Head of caudate nucleus (tissue), 42 donors: ENCODE data around the gene ANTKMT.

ENCODE experiments used
- DNase-seq, 42 donors: peaks; one replicate each; pipeline versions ENCODE4 v3.0.0 to v3.0.0-alpha.2; 2020 to 2021; ENCODE audit warnings: mixed read lengths in 7 of 42
- intact Hi-C: fragments of 100-400 bp; cut with DNase I; formaldehyde crosslinking; loops from one replicate; pipeline ENCODE4 v1.15.0; 2022

The ANTKMT gene

GRCh38 chr16:710500-711075, 10.4 kb upstream of the ANTKMT start:
- no peak for DNase-seq
- intact Hi-C loops: loop anchor here (5.0 kb wide), 1 partner anchor 77 kb away; the partner anchor contains the start of genes CHTF18 and RPUSD1

GRCh38 chr16:711084-711483, 9.9 kb upstream of the ANTKMT start:
- intact Hi-C loops: loop anchor here (5.0 kb wide), 1 partner anchor 76 kb away; the partner anchor contains the start of genes CHTF18 and RPUSD1
- no peak for DNase-seq

- intact Hi-C loops: loop anchor here (5.0 kb wide), 1 partner anchor 76 kb away; the partner anchor contains the start of genes CHTF18 and RPUSD1
- peak in 40 of 42 donors; percentile 67 to 93 (median 82) for DNase-seq
Measured at GRCh38 chr16:711548-712320, 9.2 kb upstream of the ANTKMT start.

- DNase-seq: peak in 3 of 42 donors; percentile 49 to 70 (median 62)
- intact Hi-C loops: loop anchor here (5.0 kb wide), 1 partner anchor 75 kb away; the partner anchor contains the start of genes CHTF18 and RPUSD1
Measured at GRCh38 chr16:712740-713250, 8.2 kb upstream of the ANTKMT start.

- intact Hi-C loops: loop anchor here (5.0 kb wide), 1 partner anchor 73 kb away; the partner anchor contains the start of genes CHTF18 and RPUSD1
- DNase-seq: no peak
Measured at GRCh38 chr16:714079-714478, 6.9 kb upstream of the ANTKMT start.

GRCh38 chr16:714558-715476, 6.1 kb upstream of the ANTKMT start, which contains the start of gene METRN:
Gene METRN (plus strand): TSS chr16:715118. CDS start chr16:715290, 172 bp downstream.
- intact Hi-C loops: loop anchor here (5.0 kb wide), 1 partner anchor 72 kb away; the partner anchor contains the start of genes CHTF18 and RPUSD1
- peak; percentile 77 to 97 (median 94) for DNase-seq

GRCh38 chr16:715477-716199, 5.3 kb upstream of the ANTKMT start:
- intact Hi-C loops: no loop called here
- peak in 4 of 42 donors; percentile 53 to 66 (median 58) for DNase-seq

GRCh38 chr16:716200-716568, 4.8 kb upstream of the ANTKMT start:
- DNase-seq: peak; percentile 84 to 97 (median 93)
- intact Hi-C loops: no loop called here

- no peak for DNase-seq
- intact Hi-C loops: no loop called here
Measured at GRCh38 chr16:716768-717325, 4.1 kb upstream of the ANTKMT start.

GRCh38 chr16:717450-718245, 3.3 kb upstream of the ANTKMT start:
- DNase-seq: peak in 7 of 42 donors; percentile 26 to 72 (median 64)
- intact Hi-C loops: no loop called here

GRCh38 chr16:718389-718788, 2.6 kb upstream of the ANTKMT start:
- intact Hi-C loops: no loop called here
- DNase-seq: no peak

- intact Hi-C loops: no loop called here
- no peak for DNase-seq
Measured at GRCh38 chr16:718922-719321, 2.0 kb upstream of the ANTKMT start.

- DNase-seq: peak in 2 of 42 donors; percentile 45 to 60
- intact Hi-C loops: loop anchor here (2.0 kb wide), 1 partner anchor 21 kb away; the partner anchor contains the start of gene CIAO3
Measured at GRCh38 chr16:719815-720446, 1.0 kb upstream of the ANTKMT start.

- intact Hi-C loops: loop anchor here (2.0 kb wide), 1 partner anchor 20 kb away; the partner anchor contains the start of gene CIAO3
- peak in 26 of 42 donors; percentile 36 to 86 (median 65) for DNase-seq
Measured at GRCh38 chr16:720447-720989, 428 bp upstream of the ANTKMT start.

- intact Hi-C loops: loop anchor here (2.0 kb wide), 1 partner anchor 19 kb away; the partner anchor contains the start of gene CIAO3
- DNase-seq: peak in 4 of 42 donors; percentile 7 to 25 (median 14)
Measured at GRCh38 chr16:721765-722540, 1.0 kb downstream of the ANTKMT start.
